Muscle of leg (tissue), 9 donors: ENCODE measurements around the gene GOLGA8J. TPM values are rescaled to one million over a fixed set of nuclear protein-coding genes. Genes with fewer than 3 reads are reported as not detected.

Experiments used
- polyA plus RNA-seq, 8 donors: library from polyadenylated mRNA; unstranded; fragments of 120-200 nt; gene quantifications; one replicate each; pipeline versions ENCODE4 v1.2.1 to v1.2.3, GENCODE V29; 2013; ENCODE audit warnings: inconsistent platforms in 1 of 8, low replicate concordance in 1 of 8; ENCODE audit not compliant: insufficient read length in 8 of 8, insufficient read depth in 1 of 8
- total RNA-seq: library from RNA; stranded (reverse); fragments of 120-200 nt; gene quantifications from one replicate; pipeline ENCODE4 v1.2.4, GENCODE V29; 2013

GOLGA8J gene
- total and polyA plus RNA-seq, 9 donors: 0.09 to 1.8 (median 0.46) TPM

Other genes with a start within 250 kb of the GOLGA8J start
- 0.27 TPM for gene GOLGA8T, start 52.1 kb downstream of the GOLGA8J start, total RNA-seq
- gene GOLGA8T, start 52.1 kb downstream of the GOLGA8J start, polyA plus RNA-seq: under 1 TPM in 2 of 8 donors, not detected in 6; 0.19 to 0.33 TPM